Activated naive CD4-positive, alpha-beta T cell treated with anti-CD3 and anti-CD28 coated beads, Interleukin-2, amount 50 U/mL, for 72 hours (primary cell): Measurements from ENCODE around the gene ZNF160. TPM values are rescaled to one million over a fixed set of nuclear protein-coding genes. Genes with fewer than 3 reads are reported as not detected.
"Not testable (repeated sequence)": the region's sequence is repeated elsewhere in the genome, so short reads cannot be mapped to it uniquely, and the experiment has no call there.

Experiments used
- ATAC-seq, 2 donors: fragments of 150-1000 bp; cut with Tn5 transposase; 2 replicates each; pipeline ENCODE4 v1.10.0; 2021; ENCODE audit warnings: mild to moderate bottlenecking in 2 of 2, moderate library complexity in 2 of 2
- DNase-seq, 2 donors: peaks; one replicate each; pipeline ENCODE4 v3.0.0; 2021 to 2022; ENCODE audit warnings: low spot score in 2 of 2
- H3K27ac Mint-ChIP-seq, 2 donors: one replicate each; pipeline ENCODE4 v1.8.0; 2022; ENCODE audit warnings: mild to moderate bottlenecking in 2 of 2, mixed read lengths in 2 of 2
- H3K36me3 Mint-ChIP-seq, 2 donors: one replicate each; pipeline ENCODE4 v1.8.0; 2022; ENCODE audit warnings: mixed read lengths in 2 of 2
- H3K9me3 Mint-ChIP-seq, 2 donors: one replicate each; pipeline ENCODE4 v1.8.0; 2022; ENCODE audit warnings: mixed read lengths in 2 of 2
- total RNA-seq, 2 donors: library from RNA; stranded (reverse); gene quantifications; one replicate each; pipeline ENCODE4 v1.2.3, GENCODE V29; 2022

ZNF160 gene
- total RNA-seq = 10 to 100 TPM; 32.7 to 54.8 TPM

- peaks cover 27 to 64% of the 10 kb centered on the region in 2 donors for H3K36me3 Mint-ChIP-seq
- DNase-seq (peak; percentile 96 to 98), ATAC-seq (peak; percentile 95 to 98)
- H3K27ac Mint-ChIP-seq = peak within 1 kb of the TSS; percentile 88 to 95
- H3K9me3 Mint-ChIP-seq = peaks cover 5 to 24% of the 10 kb centered on the region in 2 donors
Observed at GRCh38 chr19:53103234-53104203, at the start of gene ZNF160. ZNF160 (minus strand) TSS chr19:53103422; CDS start chr19:53086276, 17,146 bp downstream.

GRCh38 chr19:53147645-53148044 is 44.4 kb upstream of the ZNF160 start:
- Mint-ChIP-seq H3K9me3 (peaks cover 32 to 41% of the 10 kb centered on the region in 2 donors), H3K36me3 (peaks cover 72 to 88% of the 10 kb centered on the region in 2 donors), H3K27ac (no peak overlapping the region)
- DNase-seq (no peak), ATAC-seq (no peak)

GRCh38 chr19:53140351-53140750 is 37.1 kb upstream of the ZNF160 start:
- H3K36me3 Mint-ChIP-seq = peaks cover 63 to 65% of the 10 kb centered on the region in 2 donors
- peaks cover 50 to 56% of the 10 kb centered on the region in 2 donors for H3K9me3 Mint-ChIP-seq

GRCh38 chr19:53136432-53136831 is 33.2 kb upstream of the ZNF160 start:
- Mint-ChIP-seq H3K36me3 (peaks cover 54 to 56% of the 10 kb centered on the region in 2 donors), H3K9me3 (peaks cover 45 to 46% of the 10 kb centered on the region in 2 donors), H3K27ac (no peak overlapping the region)
- ATAC-seq (no peak), DNase-seq (no peak)

More at GRCh38 chr19:53140351-53140750, 37.1 kb upstream of the ZNF160 start:
- no peak for ATAC-seq
- no peak overlapping the region for H3K27ac Mint-ChIP-seq
- DNase-seq = no peak

GRCh38 chr19:53132141-53132991 is 29.1 kb upstream of the ZNF160 start, which contains the start of gene ZNF415:
ZNF415 (minus strand) TSS chr19:53132910; CDS start chr19:53122676, 10,234 bp downstream.
- Mint-ChIP-seq H3K9me3 (peaks cover 36 to 46% of the 10 kb centered on the region in 2 donors), H3K36me3 (peaks cover 52% of the 10 kb centered on the region in 2 donors), H3K27ac (peak within 1 kb of the TSS in 1 of 2 donors; percentile 56)
- peak; percentile 69 to 97 for ATAC-seq
- DNase-seq = peak; percentile 58 to 79

- ATAC-seq (no peak), DNase-seq (no peak)
- H3K9me3 Mint-ChIP-seq = peaks cover 35 to 45% of the 10 kb centered on the region in 2 donors
- peak overlapping the region in 1 of 2 donors; percentile 56 for H3K27ac Mint-ChIP-seq
- H3K36me3 Mint-ChIP-seq = peaks cover 51 to 52% of the 10 kb centered on the region in 2 donors
Observed at GRCh38 chr19:53131727-53132126, 28.5 kb upstream of the ZNF160 start.

GRCh38 chr19:53131085-53131590 is 27.9 kb upstream of the ZNF160 start:
- peaks cover 51 to 52% of the 10 kb centered on the region in 2 donors for H3K36me3 Mint-ChIP-seq
- ATAC-seq = no peak
- no peak for DNase-seq
- peaks cover 35 to 40% of the 10 kb centered on the region in 2 donors for H3K9me3 Mint-ChIP-seq
- peak overlapping the region in 1 of 2 donors; percentile 56 for H3K27ac Mint-ChIP-seq

GRCh38 chr19:53130506-53130905 is 27.3 kb upstream of the ZNF160 start:
- peaks cover 51 to 52% of the 10 kb centered on the region in 2 donors for H3K36me3 Mint-ChIP-seq
- DNase-seq = no peak
- H3K9me3 Mint-ChIP-seq = peaks cover 32 to 37% of the 10 kb centered on the region in 2 donors

GRCh38 chr19:53126733-53127526 is 23.7 kb upstream of the ZNF160 start:
- peaks cover 31 to 50% of the 10 kb centered on the region in 2 donors for H3K9me3 Mint-ChIP-seq
- ATAC-seq = not testable (repeated sequence)

More at GRCh38 chr19:53130506-53130905, 27.3 kb upstream of the ZNF160 start:
- H3K27ac Mint-ChIP-seq = no peak overlapping the region
- ATAC-seq = no peak

GRCh38 chr19:53123400-53123799 is 20.2 kb upstream of the ZNF160 start:
- peaks cover 39 to 43% of the 10 kb centered on the region in 2 donors for H3K36me3 Mint-ChIP-seq
- H3K9me3 Mint-ChIP-seq = peaks cover 24 to 40% of the 10 kb centered on the region in 2 donors
- H3K27ac Mint-ChIP-seq = no peak overlapping the region

More at GRCh38 chr19:53126733-53127526, 23.7 kb upstream of the ZNF160 start:
- DNase-seq, H3K27ac Mint-ChIP-seq: not testable (repeated sequence)
- H3K36me3 Mint-ChIP-seq = peaks cover 55 to 58% of the 10 kb centered on the region in 2 donors

GRCh38 chr19:53112286-53112685 is 9.1 kb upstream of the ZNF160 start:
- no peak overlapping the region for H3K27ac Mint-ChIP-seq
- ATAC-seq = no peak
- DNase-seq = no peak
- H3K9me3 Mint-ChIP-seq = peaks cover 36 to 61% of the 10 kb centered on the region in 2 donors
- H3K36me3 Mint-ChIP-seq = peaks cover 66 to 70% of the 10 kb centered on the region in 2 donors

More at GRCh38 chr19:53123400-53123799, 20.2 kb upstream of the ZNF160 start:
- DNase-seq (no peak), ATAC-seq (no peak)

GRCh38 chr19:53109527-53109926 is 6.3 kb upstream of the ZNF160 start:
- Mint-ChIP-seq H3K27ac (no peak overlapping the region), H3K36me3 (peaks cover 41 to 60% of the 10 kb centered on the region in 2 donors), H3K9me3 (peaks cover 24 to 39% of the 10 kb centered on the region in 2 donors)
- no peak for ATAC-seq
- DNase-seq = no peak

GRCh38 chr19:53102756-53103233 is 427 bp downstream of the ZNF160 start:
- Mint-ChIP-seq H3K36me3 (peaks cover 30 to 66% of the 10 kb centered on the region in 2 donors), H3K27ac (peak overlapping the region; percentile 88 to 95), H3K9me3 (peaks cover 5 to 20% of the 10 kb centered on the region in 2 donors)
- ATAC-seq (peak in 1 of 2 donors; percentile 16), DNase-seq (peak in 1 of 2 donors; percentile 39)

- Mint-ChIP-seq H3K36me3 (peaks cover 35 to 68% of the 10 kb centered on the region in 2 donors), H3K27ac (peak overlapping the region; percentile 88 to 92), H3K9me3 (peaks cover 5 to 25% of the 10 kb centered on the region in 2 donors)
- ATAC-seq (no peak), DNase-seq (no peak)
Observed at GRCh38 chr19:53102206-53102755, 941 bp downstream of the ZNF160 start.

GRCh38 chr19:53101518-53101917 is 1.7 kb downstream of the ZNF160 start:
- Mint-ChIP-seq H3K36me3 (peaks cover 39 to 66% of the 10 kb centered on the region in 2 donors), H3K9me3 (peaks cover 0 to 26% of the 10 kb centered on the region in 2 donors), H3K27ac (peak overlapping the region; percentile 88 to 92)
- ATAC-seq (no peak), DNase-seq (no peak)
